Measurements from ENCODE around the gene RAB22A.

DNA sequence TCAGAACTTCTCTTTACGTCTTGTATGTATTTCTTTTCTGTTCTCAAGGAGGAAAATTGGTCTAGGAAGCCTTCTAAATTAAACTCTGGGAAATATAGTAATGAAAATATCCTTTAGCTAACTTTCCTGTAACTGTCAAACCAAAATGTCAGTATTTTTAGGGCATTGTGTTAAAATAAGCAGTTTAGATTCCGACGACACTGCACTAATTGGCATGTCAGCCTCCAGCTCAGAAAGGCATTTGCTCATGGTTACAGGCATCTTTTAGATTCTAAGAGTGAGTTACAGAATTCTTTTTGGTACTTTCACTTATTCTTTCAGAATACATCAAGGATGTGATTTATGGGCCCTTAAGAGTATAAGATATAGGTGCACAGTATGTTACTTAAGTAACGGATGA is 53.5 kb downstream of the RAB22A start:
- TF ChIP-seq, protein P1, sequence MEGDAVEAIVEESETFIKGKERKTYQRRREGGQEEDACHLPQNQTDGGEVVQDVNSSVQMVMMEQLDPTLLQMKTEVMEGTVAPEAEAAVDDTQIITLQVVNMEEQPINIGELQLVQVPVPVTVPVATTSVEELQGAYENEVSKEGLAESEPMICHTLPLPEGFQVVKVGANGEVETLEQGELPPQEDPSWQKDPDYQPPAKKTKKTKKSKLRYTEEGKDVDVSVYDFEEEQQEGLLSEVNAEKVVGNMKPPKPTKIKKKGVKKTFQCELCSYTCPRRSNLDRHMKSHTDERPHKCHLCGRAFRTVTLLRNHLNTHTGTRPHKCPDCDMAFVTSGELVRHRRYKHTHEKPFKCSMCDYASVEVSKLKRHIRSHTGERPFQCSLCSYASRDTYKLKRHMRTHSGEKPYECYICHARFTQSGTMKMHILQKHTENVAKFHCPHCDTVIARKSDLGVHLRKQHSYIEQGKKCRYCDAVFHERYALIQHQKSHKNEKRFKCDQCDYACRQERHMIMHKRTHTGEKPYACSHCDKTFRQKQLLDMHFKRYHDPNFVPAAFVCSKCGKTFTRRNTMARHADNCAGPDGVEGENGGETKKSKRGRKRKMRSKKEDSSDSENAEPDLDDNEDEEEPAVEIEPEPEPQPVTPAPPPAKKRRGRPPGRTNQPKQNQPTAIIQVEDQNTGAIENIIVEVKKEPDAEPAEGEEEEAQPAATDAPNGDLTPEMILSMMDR (IDR thresholded peaks at IDR 0.05) = no peak
- TF ChIP-seq POLR2A (IDR thresholded peaks at IDR 0.05) = no peak

All from adrenal gland (tissue), 5 donors.